ENCODE measurements around the gene FUT3.

Gene FUT3

GRCh38 chr19:5867201-5868136 is 16.2 kb upstream of the FUT3 start:
- TF ChIP-seq, protein P1, sequence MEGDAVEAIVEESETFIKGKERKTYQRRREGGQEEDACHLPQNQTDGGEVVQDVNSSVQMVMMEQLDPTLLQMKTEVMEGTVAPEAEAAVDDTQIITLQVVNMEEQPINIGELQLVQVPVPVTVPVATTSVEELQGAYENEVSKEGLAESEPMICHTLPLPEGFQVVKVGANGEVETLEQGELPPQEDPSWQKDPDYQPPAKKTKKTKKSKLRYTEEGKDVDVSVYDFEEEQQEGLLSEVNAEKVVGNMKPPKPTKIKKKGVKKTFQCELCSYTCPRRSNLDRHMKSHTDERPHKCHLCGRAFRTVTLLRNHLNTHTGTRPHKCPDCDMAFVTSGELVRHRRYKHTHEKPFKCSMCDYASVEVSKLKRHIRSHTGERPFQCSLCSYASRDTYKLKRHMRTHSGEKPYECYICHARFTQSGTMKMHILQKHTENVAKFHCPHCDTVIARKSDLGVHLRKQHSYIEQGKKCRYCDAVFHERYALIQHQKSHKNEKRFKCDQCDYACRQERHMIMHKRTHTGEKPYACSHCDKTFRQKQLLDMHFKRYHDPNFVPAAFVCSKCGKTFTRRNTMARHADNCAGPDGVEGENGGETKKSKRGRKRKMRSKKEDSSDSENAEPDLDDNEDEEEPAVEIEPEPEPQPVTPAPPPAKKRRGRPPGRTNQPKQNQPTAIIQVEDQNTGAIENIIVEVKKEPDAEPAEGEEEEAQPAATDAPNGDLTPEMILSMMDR (IDR thresholded peaks at IDR 0.05; ENCODE audit: insufficient read depth, low read depth, low read length, missing control alignments): no peak
- no peak overlapping the region for H3K4me3 ChIP-seq (ENCODE audit: low read depth, low read length)
- no peak for DNase-seq (ENCODE audit: low read depth)

DNA sequence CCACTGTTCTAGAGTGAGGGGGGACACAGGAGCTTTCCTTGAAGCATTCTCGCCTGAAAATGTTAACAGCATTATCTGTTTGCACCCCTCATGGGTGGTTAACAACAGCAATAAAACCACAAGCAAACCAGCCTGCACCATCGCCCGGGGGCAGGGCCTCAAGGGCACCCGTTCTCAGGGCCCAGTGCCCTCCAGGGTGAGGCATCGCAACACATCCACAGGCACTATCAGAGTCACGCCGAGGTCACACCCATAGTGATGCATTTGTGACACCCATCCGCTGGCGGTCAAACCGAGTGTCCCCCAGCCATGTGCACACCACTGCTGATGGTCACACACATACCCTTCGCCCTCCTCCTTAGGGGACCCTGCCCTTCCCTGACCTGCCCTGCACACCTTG is 14.5 kb upstream of the FUT3 start:
- no peak for DNase-seq (ENCODE audit: low read depth)
- TF ChIP-seq, protein P1 (IDR thresholded peaks at IDR 0.05; ENCODE audit: insufficient read depth, low read depth, low read length, missing control alignments): no peak
- no peak overlapping the region for H3K4me3 ChIP-seq (ENCODE audit: low read depth, low read length)

DNA sequence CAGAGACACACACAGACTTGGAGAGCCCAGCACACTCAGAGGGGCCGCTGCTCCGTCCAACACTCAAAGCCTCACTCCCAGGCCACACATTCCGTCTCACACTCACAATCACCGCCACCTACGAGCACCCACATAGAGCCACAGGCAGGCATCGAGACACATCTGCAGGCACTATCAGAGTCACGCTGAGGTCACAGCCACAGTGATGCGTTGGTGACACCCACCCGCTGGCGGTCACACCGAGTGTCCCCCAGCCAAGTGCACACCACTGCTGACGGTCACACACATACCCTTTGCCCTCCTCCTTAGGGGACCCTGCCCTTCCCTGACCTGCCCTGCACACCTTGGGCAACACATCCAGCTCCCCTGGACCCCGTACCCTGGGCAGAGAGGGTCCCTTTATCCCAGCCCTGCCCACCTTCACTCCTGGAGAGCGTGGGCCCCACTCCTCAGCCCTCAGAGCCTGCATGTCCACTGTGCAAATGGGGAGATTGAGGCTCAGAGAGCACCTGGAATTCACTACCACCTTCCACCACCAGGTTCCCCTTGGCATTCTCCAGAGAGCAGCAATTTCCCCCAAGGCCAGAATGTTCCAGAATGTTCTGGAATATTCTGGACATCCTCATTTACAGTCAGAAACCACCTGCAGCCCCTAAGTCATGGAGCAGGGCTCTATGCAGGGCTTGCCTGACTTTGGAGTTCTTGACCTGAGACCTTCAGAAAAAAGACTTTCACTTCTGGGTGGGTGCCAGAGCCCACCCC is 13.7 kb upstream of the FUT3 start:
- TF ChIP-seq, protein P1 (IDR thresholded peaks at IDR 0.05; ENCODE audit: insufficient read depth, low read depth, low read length, missing control alignments): no peak
- no peak for DNase-seq (ENCODE audit: low read depth)
- H3K4me3 ChIP-seq (ENCODE audit: low read depth, low read length): no peak overlapping the region

GRCh38 chr19:5864013-5864720 is 12.9 kb upstream of the FUT3 start:
- TF ChIP-seq, protein P1 (IDR thresholded peaks at IDR 0.05; ENCODE audit: insufficient read depth, low read depth, low read length, missing control alignments): no peak
- H3K4me3 ChIP-seq (ENCODE audit: low read depth, low read length): no peak overlapping the region
- DNase-seq (ENCODE audit: low read depth): no peak

GRCh38 chr19:5863030-5863665 is 11.9 kb upstream of the FUT3 start:
- no peak for DNase-seq (ENCODE audit: low read depth)
- H3K4me3 ChIP-seq (ENCODE audit: low read depth, low read length): no peak overlapping the region
- TF ChIP-seq, protein P1 (IDR thresholded peaks at IDR 0.05; ENCODE audit: insufficient read depth, low read depth, low read length, missing control alignments): no peak
